ENCODE results near the gene SUMO2. TPM values are rescaled to one million over a fixed set of nuclear protein-coding genes. Genes with fewer than 3 reads are reported as not detected.
A peak's percentile ranks its signal among the peaks of the same experiment; 100 is the strongest.

SUMO2 gene
- total and polyA plus RNA-seq, 2 of the 8 experiments (the other 6 are each of a cell fraction or from before 2014, with no cell fraction given), result 184 to 779 TPM

- TF ChIP-seq CHD2 (IDR thresholded peaks at IDR 0.05; ENCODE audit: low read length) (0 out of 2 replicates have a peak, but pooled peaks have one; percentile 30), TEAD4 (IDR thresholded peaks at IDR 0.05; ENCODE audit: low read depth, low read length) (0 out of 2 replicates have a peak, but pooled peaks have one; percentile 11)
These were observed 52.0 kb downstream of the SUMO2 start (continued) for GRCh38 chr17:75130632-75131277.

Data from H1 (cell line).